GM23338 (cell line): ENCODE data around the gene EXOSC5. TPM values are rescaled to one million over a fixed set of nuclear protein-coding genes. Genes with fewer than 3 reads are reported as not detected.

Source experiments
- ATAC-seq: fragments of 200-7000 bp; cut with Tn5 transposase; 3 replicates; pipeline ENCODE4 v1.9.1; 2020
- DNase-seq: peaks from one replicate; pipeline ENCODE4 v3.0.0-alpha.2; 2015; ENCODE audit warnings: low spot score
- H2AFZ ChIP-seq: fragments of 200-600 bp; sonication (generic); 2 replicates; pipeline ENCODE4 v1.8.0; 2016; ENCODE audit warnings: antibody characterized with exemption, mild to moderate bottlenecking, moderate library complexity
- H3F3A ChIP-seq: fragments of 200-600 bp; sonication (generic); replicated peaks from 2 replicates; pipeline ENCODE4 v1.8.0; 2017; ENCODE audit warnings: antibody characterized with exemption, mixed run types, low read depth
- H3K27ac ChIP-seq: fragments of 200-600 bp; sonication (generic); 2 replicates; pipeline ENCODE4 v1.6.1; 2016; ENCODE audit warnings: low read depth
- H3K27me3 ChIP-seq: fragments of 200-600 bp; sonication (generic); 2 replicates; pipeline ENCODE4 v1.8.0; 2016; ENCODE audit warnings: mild to moderate bottlenecking, mixed run types, moderate library complexity; ENCODE audit not compliant: insufficient read depth
- H3K36me3 ChIP-seq: fragments of 200-600 bp; sonication (generic); 2 replicates; pipeline ENCODE4 v1.8.0; 2016; ENCODE audit warnings: mild to moderate bottlenecking; ENCODE audit not compliant: insufficient read depth
- H3K4me1 ChIP-seq: fragments of 200-600 bp; sonication (generic); 2 replicates; pipeline ENCODE4 v1.8.0; 2016; ENCODE audit warnings: mild to moderate bottlenecking, moderate library complexity; ENCODE audit not compliant: insufficient read depth
- H3K4me2 ChIP-seq: fragments of 200-600 bp; sonication (generic); 2 replicates; pipeline ENCODE4 v1.7.1; 2017; ENCODE audit warnings: mixed run types
- H3K4me3 ChIP-seq: fragments of 200-600 bp; sonication (generic); 2 replicates; pipeline ENCODE4 v1.6.1; 2016; ENCODE audit warnings: mixed run types
- H3K79me2 ChIP-seq: fragments of 200-600 bp; sonication (generic); replicated peaks from 2 replicates; pipeline ENCODE4 v1.8.0; 2017; ENCODE audit warnings: mild to moderate bottlenecking; ENCODE audit not compliant: insufficient read depth
- H3K9me2 ChIP-seq: fragments of 200-600 bp; sonication (generic); 2 replicates; pipeline ENCODE4 v1.8.0; 2017; ENCODE audit not compliant: insufficient read depth
- H4K20me1 ChIP-seq: fragments of 200-600 bp; sonication (generic); replicated peaks from 2 replicates; pipeline ENCODE4 v1.8.0; 2017; ENCODE audit warnings: mild to moderate bottlenecking; ENCODE audit not compliant: insufficient read depth
- H3K27ac Mint-ChIP-seq: 2 replicates; pipeline ENCODE4 v1.8.0; 2020; ENCODE audit warnings: inconsistent platforms, mild to moderate bottlenecking, moderate library complexity, mixed read lengths
- H3K27me3 Mint-ChIP-seq: 3 replicates; pipeline ENCODE4 v1.8.0; 2022; ENCODE audit warnings: low read depth, mild to moderate bottlenecking, moderate library complexity, mixed read lengths, inconsistent platforms; ENCODE audit not compliant: insufficient read depth, poor library complexity
- H3K36me3 Mint-ChIP-seq: 3 replicates; pipeline ENCODE4 v1.8.0; 2021; ENCODE audit warnings: low read depth, mild to moderate bottlenecking, inconsistent platforms, moderate library complexity, mixed read lengths
- H3K4me1 Mint-ChIP-seq: 3 replicates; pipeline ENCODE4 v1.8.0; 2020; ENCODE audit warnings: mild to moderate bottlenecking, inconsistent platforms, mixed read lengths
- H3K4me3 Mint-ChIP-seq: 3 replicates; pipeline ENCODE4 v1.8.0; 2021; ENCODE audit warnings: moderate library complexity, mild to moderate bottlenecking, inconsistent platforms, mixed read lengths
- H3K9me3 Mint-ChIP-seq: 3 replicates; pipeline ENCODE4 v1.8.0; 2020; ENCODE audit warnings: moderate library complexity, mild to moderate bottlenecking, inconsistent platforms, mixed read lengths
- CREB1 ChIP-seq: fragments of 250-450 bp; sonication (Bioruptor Pico); IDR thresholded peaks from 2 replicates; pipeline ENCODE4 v1.5.0; 2020; ENCODE audit warnings: low read depth, mild to moderate bottlenecking, moderate library complexity
- CTCF ChIP-seq, 2 experiments: fragments of 200-600 bp in 1 of 2; sonication (generic) in 1 of 2; conservative IDR thresholded peaks; 2 replicates each; pipeline versions ENCODE4 v1.5.1 to v1.6.1; 2016 to 2017; ENCODE audit warnings: antibody characterized with exemption in 2 of 2, low read depth in 2 of 2, mild to moderate bottlenecking in 2 of 2, moderate library complexity in 1 of 2
- ETS1 ChIP-seq: IDR thresholded peaks from 2 replicates; pipeline ENCODE4 v1.6.1; 2016; ENCODE audit warnings: antibody characterized with exemption
- EZH2 ChIP-seq: fragments of 200-600 bp; sonication (generic); IDR thresholded peaks from one replicate; pipeline ENCODE4 v1.8.0; 2017; ENCODE audit warnings: antibody characterized with exemption, mild to moderate bottlenecking, low read depth; ENCODE audit not compliant: unreplicated experiment
- EZH2phosphoT487 ChIP-seq: fragments of 200-600 bp; sonication (generic); IDR thresholded peaks from one replicate; pipeline ENCODE4 v1.8.1; 2018; ENCODE audit warnings: antibody characterized with exemption; ENCODE audit not compliant: unreplicated experiment
- JUNB ChIP-seq: IDR thresholded peaks from one replicate; pipeline ENCODE4 v1.6.1; 2016; ENCODE audit warnings: antibody characterized with exemption; ENCODE audit not compliant: unreplicated experiment
- NANOG ChIP-seq: IDR thresholded peaks from 2 replicates; pipeline ENCODE4 v1.6.1; 2016; ENCODE audit warnings: antibody characterized with exemption, borderline replicate concordance
- POLR2AphosphoS5 ChIP-seq: IDR thresholded peaks from 2 replicates; pipeline ENCODE4 v1.6.1; 2016; ENCODE audit warnings: antibody characterized with exemption, low read depth
- STAT1 ChIP-seq: IDR thresholded peaks from one replicate; pipeline ENCODE4 v1.6.1; 2016; ENCODE audit warnings: antibody characterized with exemption; ENCODE audit not compliant: unreplicated experiment
- ZNF114 ChIP-seq: fragments of 250-450 bp; sonication (Bioruptor Pico); IDR thresholded peaks from 2 replicates; pipeline ENCODE4 v1.5.0; 2020; ENCODE audit warnings: mild to moderate bottlenecking, moderate library complexity
- ZNF331 ChIP-seq: fragments of 250-450 bp; sonication (Bioruptor Pico); IDR thresholded peaks from 2 replicates; pipeline ENCODE4 v1.5.0; 2020; ENCODE audit warnings: low read depth, mild to moderate bottlenecking, moderate library complexity
- polyA plus RNA-seq: library from polyadenylated mRNA; unstranded; fragments of >200 nt; fragmentation: Nextera tagmentation; extraction: Ambion mirVana; gene quantifications from 2 replicates; pipeline ENCODE4 v1.2.1, GENCODE V29; 2016
- total RNA-seq: library from RNA; depleted of rRNA; stranded (reverse); fragments of >200 nt; shearing (Covaris generic); gene quantifications from 2 replicates; pipeline ENCODE4 v1.2.3, GENCODE V29; 2014
- TF ChIP-seq, protein P1 (sequence below): IDR thresholded peaks from one replicate; pipeline ENCODE4 v1.6.1; 2018; ENCODE audit warnings: antibody characterized with exemption; ENCODE audit not compliant: unreplicated experiment
- TF ChIP-seq, protein P2 (sequence below): fragments of 250-450 bp; sonication (Bioruptor Pico); IDR thresholded peaks from 2 replicates; pipeline ENCODE4 v1.5.0; 2020; ENCODE audit warnings: mild to moderate bottlenecking, moderate library complexity

The EXOSC5 gene
- total and polyA plus RNA-seq, 2 experiments from 2014 or later = 65.1 to 125 TPM

DNA sequence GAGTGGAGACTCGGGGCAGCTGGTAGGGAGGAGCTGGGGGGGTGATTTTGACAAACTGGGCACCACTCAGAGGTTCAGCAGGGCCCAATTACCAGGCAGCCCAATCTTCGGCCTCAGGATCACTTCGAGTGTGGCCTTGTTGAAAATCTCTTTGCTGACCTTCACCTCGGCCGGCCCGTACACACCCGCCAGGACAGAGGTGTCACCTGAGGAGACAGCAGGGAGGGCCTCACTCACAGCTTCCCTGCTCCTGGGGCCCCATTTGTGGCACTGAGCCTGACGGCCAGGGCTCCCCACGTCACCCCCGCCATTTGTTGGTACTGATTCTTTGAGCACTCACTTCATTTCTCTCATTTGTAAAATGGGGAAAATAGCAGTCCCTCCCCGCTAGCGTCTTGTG lies 4.4 kb downstream of the EXOSC5 start:
- Mint-ChIP-seq H3K9me3 (no peaks in the 10 kb centered on the region), H3K27me3 (peaks cover 7% of the 10 kb centered on the region), H3K4me3 (no peak overlapping the region), H3K27ac (no peak overlapping the region), H3K4me1 (peaks cover 10% of the 10 kb centered on the region), H3K36me3 (peaks cover 41% of the 10 kb centered on the region)
- H4K20me1 ChIP-seq = peaks cover 12% of the 10 kb centered on the region; the same call in 1 of the 2 replicates
- H3K4me2 ChIP-seq = no peak overlapping the region
- DNase-seq = no peak
- peaks cover 7% of the 10 kb centered on the region; the same call in 1 of the 2 replicates for H3K4me1 ChIP-seq
- peaks cover 13% of the 10 kb centered on the region; the same call in 1 of the 2 replicates for H3K36me3 ChIP-seq
- no peak for ATAC-seq
- TF ChIP-seq STAT1 (no peak), CTCF (conservative IDR thresholded peaks at IDR 0.05; ENCODE audit: low read depth in 2 of 2) (no peak), ZNF114 (CRISPR knock-in tag) (no peak), CREB1 (CRISPR knock-in tag) (no peak), ETS1 (no peak), POLR2AphosphoS5 (no peak), EZH2 (no peak), EZH2phosphoT487 (no peak), JUNB (no peak), NANOG (no peak), ZNF331 (no peak)
- TF ChIP-seq, protein P1, sequence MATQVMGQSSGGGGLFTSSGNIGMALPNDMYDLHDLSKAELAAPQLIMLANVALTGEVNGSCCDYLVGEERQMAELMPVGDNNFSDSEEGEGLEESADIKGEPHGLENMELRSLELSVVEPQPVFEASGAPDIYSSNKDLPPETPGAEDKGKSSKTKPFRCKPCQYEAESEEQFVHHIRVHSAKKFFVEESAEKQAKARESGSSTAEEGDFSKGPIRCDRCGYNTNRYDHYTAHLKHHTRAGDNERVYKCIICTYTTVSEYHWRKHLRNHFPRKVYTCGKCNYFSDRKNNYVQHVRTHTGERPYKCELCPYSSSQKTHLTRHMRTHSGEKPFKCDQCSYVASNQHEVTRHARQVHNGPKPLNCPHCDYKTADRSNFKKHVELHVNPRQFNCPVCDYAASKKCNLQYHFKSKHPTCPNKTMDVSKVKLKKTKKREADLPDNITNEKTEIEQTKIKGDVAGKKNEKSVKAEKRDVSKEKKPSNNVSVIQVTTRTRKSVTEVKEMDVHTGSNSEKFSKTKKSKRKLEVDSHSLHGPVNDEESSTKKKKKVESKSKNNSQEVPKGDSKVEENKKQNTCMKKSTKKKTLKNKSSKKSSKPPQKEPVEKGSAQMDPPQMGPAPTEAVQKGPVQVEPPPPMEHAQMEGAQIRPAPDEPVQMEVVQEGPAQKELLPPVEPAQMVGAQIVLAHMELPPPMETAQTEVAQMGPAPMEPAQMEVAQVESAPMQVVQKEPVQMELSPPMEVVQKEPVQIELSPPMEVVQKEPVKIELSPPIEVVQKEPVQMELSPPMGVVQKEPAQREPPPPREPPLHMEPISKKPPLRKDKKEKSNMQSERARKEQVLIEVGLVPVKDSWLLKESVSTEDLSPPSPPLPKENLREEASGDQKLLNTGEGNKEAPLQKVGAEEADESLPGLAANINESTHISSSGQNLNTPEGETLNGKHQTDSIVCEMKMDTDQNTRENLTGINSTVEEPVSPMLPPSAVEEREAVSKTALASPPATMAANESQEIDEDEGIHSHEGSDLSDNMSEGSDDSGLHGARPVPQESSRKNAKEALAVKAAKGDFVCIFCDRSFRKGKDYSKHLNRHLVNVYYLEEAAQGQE = no peak
- TF ChIP-seq, protein P2, sequence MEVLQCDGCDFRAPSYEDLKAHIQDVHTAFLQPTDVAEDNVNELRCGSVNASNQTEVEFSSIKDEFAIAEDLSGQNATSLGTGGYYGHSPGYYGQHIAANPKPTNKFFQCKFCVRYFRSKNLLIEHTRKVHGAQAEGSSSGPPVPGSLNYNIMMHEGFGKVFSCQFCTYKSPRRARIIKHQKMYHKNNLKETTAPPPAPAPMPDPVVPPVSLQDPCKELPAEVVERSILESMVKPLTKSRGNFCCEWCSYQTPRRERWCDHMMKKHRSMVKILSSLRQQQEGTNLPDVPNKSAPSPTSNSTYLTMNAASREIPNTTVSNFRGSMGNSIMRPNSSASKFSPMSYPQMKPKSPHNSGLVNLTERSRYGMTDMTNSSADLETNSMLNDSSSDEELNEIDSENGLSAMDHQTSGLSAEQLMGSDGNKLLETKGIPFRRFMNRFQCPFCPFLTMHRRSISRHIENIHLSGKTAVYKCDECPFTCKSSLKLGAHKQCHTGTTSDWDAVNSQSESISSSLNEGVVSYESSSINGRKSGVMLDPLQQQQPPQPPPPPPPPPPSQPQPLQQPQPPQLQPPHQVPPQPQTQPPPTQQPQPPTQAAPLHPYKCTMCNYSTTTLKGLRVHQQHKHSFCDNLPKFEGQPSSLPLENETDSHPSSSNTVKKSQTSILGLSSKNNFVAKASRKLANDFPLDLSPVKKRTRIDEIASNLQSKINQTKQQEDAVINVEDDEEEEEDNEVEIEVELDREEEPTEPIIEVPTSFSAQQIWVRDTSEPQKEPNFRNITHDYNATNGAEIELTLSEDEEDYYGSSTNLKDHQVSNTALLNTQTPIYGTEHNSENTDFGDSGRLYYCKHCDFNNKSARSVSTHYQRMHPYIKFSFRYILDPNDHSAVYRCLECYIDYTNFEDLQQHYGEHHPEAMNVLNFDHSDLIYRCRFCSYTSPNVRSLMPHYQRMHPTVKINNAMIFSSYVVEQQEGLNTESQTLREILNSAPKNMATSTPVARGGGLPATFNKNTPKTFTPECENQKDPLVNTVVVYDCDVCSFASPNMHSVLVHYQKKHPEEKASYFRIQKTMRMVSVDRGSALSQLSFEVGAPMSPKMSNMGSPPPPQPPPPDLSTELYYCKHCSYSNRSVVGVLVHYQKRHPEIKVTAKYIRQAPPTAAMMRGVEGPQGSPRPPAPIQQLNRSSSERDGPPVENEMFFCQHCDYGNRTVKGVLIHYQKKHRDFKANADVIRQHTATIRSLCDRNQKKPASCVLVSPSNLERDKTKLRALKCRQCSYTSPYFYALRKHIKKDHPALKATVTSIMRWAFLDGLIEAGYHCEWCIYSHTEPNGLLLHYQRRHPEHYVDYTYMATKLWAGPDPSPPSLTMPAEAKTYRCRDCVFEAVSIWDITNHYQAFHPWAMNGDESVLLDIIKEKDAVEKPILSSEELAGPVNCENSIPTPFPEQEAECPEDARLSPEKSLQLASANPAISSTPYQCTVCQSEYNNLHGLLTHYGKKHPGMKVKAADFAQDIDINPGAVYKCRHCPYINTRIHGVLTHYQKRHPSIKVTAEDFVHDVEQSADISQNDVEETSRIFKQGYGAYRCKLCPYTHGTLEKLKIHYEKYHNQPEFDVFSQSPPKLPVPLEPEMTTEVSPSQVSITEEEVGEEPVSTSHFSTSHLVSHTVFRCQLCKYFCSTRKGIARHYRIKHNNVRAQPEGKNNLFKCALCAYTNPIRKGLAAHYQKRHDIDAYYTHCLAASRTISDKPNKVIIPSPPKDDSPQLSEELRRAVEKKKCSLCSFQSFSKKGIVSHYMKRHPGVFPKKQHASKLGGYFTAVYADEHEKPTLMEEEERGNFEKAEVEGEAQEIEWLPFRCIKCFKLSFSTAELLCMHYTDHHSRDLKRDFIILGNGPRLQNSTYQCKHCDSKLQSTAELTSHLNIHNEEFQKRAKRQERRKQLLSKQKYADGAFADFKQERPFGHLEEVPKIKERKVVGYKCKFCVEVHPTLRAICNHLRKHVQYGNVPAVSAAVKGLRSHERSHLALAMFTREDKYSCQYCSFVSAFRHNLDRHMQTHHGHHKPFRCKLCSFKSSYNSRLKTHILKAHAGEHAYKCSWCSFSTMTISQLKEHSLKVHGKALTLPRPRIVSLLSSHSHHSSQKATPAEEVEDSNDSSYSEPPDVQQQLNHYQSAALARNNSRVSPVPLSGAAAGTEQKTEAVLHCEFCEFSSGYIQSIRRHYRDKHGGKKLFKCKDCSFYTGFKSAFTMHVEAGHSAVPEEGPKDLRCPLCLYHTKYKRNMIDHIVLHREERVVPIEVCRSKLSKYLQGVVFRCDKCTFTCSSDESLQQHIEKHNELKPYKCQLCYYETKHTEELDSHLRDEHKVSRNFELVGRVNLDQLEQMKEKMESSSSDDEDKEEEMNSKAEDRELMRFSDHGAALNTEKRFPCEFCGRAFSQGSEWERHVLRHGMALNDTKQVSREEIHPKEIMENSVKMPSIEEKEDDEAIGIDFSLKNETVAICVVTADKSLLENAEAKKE (CRISPR knock-in tag) = no peak
- H3K79me2 ChIP-seq = peaks cover 19% of the 10 kb centered on the region
- no peak overlapping the region for H2AFZ ChIP-seq
- no peaks in the 10 kb centered on the region for H3K9me2 ChIP-seq
- H3K27ac ChIP-seq = no peak overlapping the region
- H3F3A ChIP-seq = no peaks in the 10 kb centered on the region
- H3K27me3 ChIP-seq = no peaks in the 10 kb centered on the region
- no peak overlapping the region for H3K4me3 ChIP-seq
